ENCODE results near the gene LARGE1.

GRCh38 chr22:33598821-33599220 is 321.5 kb downstream of the LARGE1 start:
- TF ChIP-seq POLR2A (IDR thresholded peaks at IDR 0.05) = no peak
- no peak for TF ChIP-seq CTCF (IDR thresholded peaks at IDR 0.05)

All from uterus (tissue), 2 donors.